Stomach (tissue), 4 donors: Measurements from ENCODE around the gene SC5D.

Experiments used
- POLR2A ChIP-seq, 4 donors: fragments of 450-650 bp; IDR thresholded peaks; one replicate each; pipeline ENCODE4 v1.6.1; 2016; ENCODE audit warnings: antibody characterized with exemption in 4 of 4, control low read depth in 2 of 4, mild to moderate bottlenecking in 1 of 4, moderate library complexity in 1 of 4
- POLR2AphosphoS5 ChIP-seq, 3 donors: sonication (generic); formaldehyde crosslinking; IDR thresholded peaks; one replicate each; pipeline ENCODE4 v1.6.1; 2016; ENCODE audit warnings: antibody characterized with exemption in 3 of 3
- TF ChIP-seq, protein P1 (sequence below), 7 experiments: fragments of 450-650 bp in 4 of 7; fragments of 200-600 bp in 3 of 7; sonication (generic) in 3 of 7; IDR thresholded peaks; one replicate each; pipeline ENCODE4 v1.5.1; 2016 to 2019; ENCODE audit warnings: antibody characterized with exemption in 7 of 7, control low read depth in 2 of 7, mild to moderate bottlenecking in 1 of 7

DNA sequence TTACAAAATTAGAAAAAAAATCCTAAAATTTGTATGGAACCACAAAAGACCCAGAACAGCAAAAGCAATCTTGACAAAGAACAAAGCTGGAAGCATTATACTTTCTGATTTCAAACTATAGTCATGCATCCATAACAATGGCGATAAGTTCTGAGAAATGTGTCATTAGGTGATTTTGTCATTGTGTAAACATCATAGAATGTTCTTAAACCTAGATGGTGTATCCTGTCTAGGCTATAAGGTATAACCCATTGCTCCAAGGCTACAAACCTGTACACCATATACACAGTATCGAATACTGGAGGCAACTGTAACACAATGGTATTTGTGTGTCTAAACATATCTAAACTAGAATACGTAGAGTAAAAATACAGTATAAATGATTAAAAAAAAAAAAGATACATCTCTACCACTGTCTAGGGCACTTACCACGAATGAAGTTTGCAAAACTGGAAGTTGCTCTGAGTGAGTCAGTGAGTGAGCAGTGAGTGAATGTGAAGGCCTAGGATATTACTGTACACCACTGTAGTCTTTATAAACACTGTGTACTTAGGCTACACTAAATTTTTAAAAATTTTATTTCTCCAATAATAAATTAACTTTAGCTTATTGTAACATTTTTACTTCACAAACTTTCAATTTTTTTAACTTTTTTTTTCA is 18.1 kb upstream of the SC5D start:
- TF ChIP-seq, protein P1, sequence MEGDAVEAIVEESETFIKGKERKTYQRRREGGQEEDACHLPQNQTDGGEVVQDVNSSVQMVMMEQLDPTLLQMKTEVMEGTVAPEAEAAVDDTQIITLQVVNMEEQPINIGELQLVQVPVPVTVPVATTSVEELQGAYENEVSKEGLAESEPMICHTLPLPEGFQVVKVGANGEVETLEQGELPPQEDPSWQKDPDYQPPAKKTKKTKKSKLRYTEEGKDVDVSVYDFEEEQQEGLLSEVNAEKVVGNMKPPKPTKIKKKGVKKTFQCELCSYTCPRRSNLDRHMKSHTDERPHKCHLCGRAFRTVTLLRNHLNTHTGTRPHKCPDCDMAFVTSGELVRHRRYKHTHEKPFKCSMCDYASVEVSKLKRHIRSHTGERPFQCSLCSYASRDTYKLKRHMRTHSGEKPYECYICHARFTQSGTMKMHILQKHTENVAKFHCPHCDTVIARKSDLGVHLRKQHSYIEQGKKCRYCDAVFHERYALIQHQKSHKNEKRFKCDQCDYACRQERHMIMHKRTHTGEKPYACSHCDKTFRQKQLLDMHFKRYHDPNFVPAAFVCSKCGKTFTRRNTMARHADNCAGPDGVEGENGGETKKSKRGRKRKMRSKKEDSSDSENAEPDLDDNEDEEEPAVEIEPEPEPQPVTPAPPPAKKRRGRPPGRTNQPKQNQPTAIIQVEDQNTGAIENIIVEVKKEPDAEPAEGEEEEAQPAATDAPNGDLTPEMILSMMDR (IDR thresholded peaks at IDR 0.05), result no peak
- no peak for TF ChIP-seq POLR2A (IDR thresholded peaks at IDR 0.05)
- TF ChIP-seq POLR2AphosphoS5 (IDR thresholded peaks at IDR 0.05), result no peak
